ENCODE measurements around the gene TPM1. TPM values are rescaled to one million over a fixed set of nuclear protein-coding genes. Genes with fewer than 3 reads are reported as not detected.

The TPM1 gene
- total and polyA plus RNA-seq, 9 of the 15 experiments (the other 6 are each of a cell fraction or from before 2014, with no cell fraction given), result 8.1 to 53.9 (median 43.1) TPM

DNA sequence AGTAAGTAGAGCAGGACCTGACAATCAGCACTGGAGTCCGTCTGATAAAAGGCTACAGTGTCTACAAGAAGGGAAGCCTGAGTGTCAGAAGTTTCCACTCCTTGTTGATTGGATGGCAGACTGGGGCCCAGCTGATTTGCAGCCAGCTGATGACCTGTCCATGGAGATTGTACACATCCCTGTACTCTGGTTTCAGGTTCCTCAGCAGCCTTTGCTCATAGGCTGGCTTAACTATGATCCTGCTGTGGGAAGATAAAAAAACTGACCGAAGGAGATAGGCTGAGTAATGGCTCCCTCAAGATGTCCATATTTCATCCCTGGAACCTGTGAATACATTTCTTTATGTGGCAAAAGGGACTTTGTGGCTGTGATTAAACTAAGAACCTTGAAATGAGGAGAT, 67.4 kb downstream of the TPM1 start (continued):
- no peak for TF ChIP-seq ATF1 (CRISPR knock-in tag; IDR thresholded peaks at IDR 0.05)
- peak; percentile 73 for TF ChIP-seq ATF1 (tag; IDR thresholded peaks at IDR 0.05)
- no peak for TF ChIP-seq BRD4 (IDR thresholded peaks at IDR 0.05)
- TF ChIP-seq CBFB (CRISPR knock-in tag; IDR thresholded peaks at IDR 0.05), result no peak
- TF ChIP-seq SP2 (IDR thresholded peaks at IDR 0.05; ENCODE audit: extremely low read depth, low read depth, low read length, poor library complexity, severe bottlenecking), result no peak
- TF ChIP-seq, protein P1, sequence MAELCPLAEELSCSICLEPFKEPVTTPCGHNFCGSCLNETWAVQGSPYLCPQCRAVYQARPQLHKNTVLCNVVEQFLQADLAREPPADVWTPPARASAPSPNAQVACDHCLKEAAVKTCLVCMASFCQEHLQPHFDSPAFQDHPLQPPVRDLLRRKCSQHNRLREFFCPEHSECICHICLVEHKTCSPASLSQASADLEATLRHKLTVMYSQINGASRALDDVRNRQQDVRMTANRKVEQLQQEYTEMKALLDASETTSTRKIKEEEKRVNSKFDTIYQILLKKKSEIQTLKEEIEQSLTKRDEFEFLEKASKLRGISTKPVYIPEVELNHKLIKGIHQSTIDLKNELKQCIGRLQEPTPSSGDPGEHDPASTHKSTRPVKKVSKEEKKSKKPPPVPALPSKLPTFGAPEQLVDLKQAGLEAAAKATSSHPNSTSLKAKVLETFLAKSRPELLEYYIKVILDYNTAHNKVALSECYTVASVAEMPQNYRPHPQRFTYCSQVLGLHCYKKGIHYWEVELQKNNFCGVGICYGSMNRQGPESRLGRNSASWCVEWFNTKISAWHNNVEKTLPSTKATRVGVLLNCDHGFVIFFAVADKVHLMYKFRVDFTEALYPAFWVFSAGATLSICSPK (IDR thresholded peaks at IDR 0.05; ENCODE audit: borderline replicate concordance), result no peak
- no peak for TF ChIP-seq CHD1 (IDR thresholded peaks at IDR 0.05; ENCODE audit: low read length)
- TF ChIP-seq HMG20B (CRISPR knock-in tag; IDR thresholded peaks at IDR 0.05), result no peak
- no peak for TF ChIP-seq ZNF699 (CRISPR knock-in tag; IDR thresholded peaks at IDR 0.05; ENCODE audit: insufficient replicate concordance)
- TF ChIP-seq CEBPG (CRISPR knock-in tag; IDR thresholded peaks at IDR 0.05), result no peak
- no peak for TF ChIP-seq CEBPG (tag; conservative IDR thresholded peaks at IDR 0.05 in 1 of 2, IDR thresholded peaks at IDR 0.05 in 1 of 2)
- TF ChIP-seq KLF1 (tag; IDR thresholded peaks at IDR 0.05), result no peak
- TF ChIP-seq, protein P2, sequence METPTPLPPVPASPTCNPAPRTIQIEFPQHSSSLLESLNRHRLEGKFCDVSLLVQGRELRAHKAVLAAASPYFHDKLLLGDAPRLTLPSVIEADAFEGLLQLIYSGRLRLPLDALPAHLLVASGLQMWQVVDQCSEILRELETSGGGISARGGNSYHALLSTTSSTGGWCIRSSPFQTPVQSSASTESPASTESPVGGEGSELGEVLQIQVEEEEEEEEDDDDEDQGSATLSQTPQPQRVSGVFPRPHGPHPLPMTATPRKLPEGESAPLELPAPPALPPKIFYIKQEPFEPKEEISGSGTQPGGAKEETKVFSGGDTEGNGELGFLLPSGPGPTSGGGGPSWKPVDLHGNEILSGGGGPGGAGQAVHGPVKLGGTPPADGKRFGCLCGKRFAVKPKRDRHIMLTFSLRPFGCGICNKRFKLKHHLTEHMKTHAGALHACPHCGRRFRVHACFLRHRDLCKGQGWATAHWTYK (CRISPR knock-in tag; IDR thresholded peaks at IDR 0.05), result no peak
- TF ChIP-seq, protein P3, sequence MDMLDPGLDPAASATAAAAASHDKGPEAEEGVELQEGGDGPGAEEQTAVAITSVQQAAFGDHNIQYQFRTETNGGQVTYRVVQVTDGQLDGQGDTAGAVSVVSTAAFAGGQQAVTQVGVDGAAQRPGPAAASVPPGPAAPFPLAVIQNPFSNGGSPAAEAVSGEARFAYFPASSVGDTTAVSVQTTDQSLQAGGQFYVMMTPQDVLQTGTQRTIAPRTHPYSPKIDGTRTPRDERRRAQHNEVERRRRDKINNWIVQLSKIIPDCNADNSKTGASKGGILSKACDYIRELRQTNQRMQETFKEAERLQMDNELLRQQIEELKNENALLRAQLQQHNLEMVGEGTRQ (CRISPR knock-in tag; IDR thresholded peaks at IDR 0.05), result no peak
- TF ChIP-seq SMAD4 (CRISPR knock-in tag; conservative IDR thresholded peaks at IDR 0.05), result peak; percentile 84
- TF ChIP-seq COPS2 (conservative IDR thresholded peaks at IDR 0.05), result no peak
- TF ChIP-seq ZNF561 (CRISPR knock-in tag; conservative IDR thresholded peaks at IDR 0.05), result no peak
- no peak for TF ChIP-seq ZBTB7A (IDR thresholded peaks at IDR 0.05; ENCODE audit: borderline replicate concordance, control insufficient read depth, low read depth, low read length)
- no peak for TF ChIP-seq KAT2B (IDR thresholded peaks at IDR 0.05; ENCODE audit: low read depth, low read length)
- TF ChIP-seq RNF2 (IDR thresholded peaks at IDR 0.05), result peak; percentile 53; the same call in 1 of the 2 replicates
- no peak for TF ChIP-seq ZC3H11A (IDR thresholded peaks at IDR 0.05; ENCODE audit: low read depth, low read length)
- no peak for TF ChIP-seq MYC (IDR thresholded peaks at IDR 0.05; ENCODE audit: low read depth, low read length)
- TF ChIP-seq MYC (CRISPR knock-in tag; IDR thresholded peaks at IDR 0.05; ENCODE audit: borderline replicate concordance, low read depth), result no peak
- TF ChIP-seq, protein P4, sequence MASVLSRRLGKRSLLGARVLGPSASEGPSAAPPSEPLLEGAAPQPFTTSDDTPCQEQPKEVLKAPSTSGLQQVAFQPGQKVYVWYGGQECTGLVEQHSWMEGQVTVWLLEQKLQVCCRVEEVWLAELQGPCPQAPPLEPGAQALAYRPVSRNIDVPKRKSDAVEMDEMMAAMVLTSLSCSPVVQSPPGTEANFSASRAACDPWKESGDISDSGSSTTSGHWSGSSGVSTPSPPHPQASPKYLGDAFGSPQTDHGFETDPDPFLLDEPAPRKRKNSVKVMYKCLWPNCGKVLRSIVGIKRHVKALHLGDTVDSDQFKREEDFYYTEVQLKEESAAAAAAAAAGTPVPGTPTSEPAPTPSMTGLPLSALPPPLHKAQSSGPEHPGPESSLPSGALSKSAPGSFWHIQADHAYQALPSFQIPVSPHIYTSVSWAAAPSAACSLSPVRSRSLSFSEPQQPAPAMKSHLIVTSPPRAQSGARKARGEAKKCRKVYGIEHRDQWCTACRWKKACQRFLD (CRISPR knock-in tag; IDR thresholded peaks at IDR 0.05), result peak; percentile 86
- no peak for TF ChIP-seq GABPB1 (CRISPR knock-in tag; IDR thresholded peaks at IDR 0.05)
- TF ChIP-seq HMG20A (CRISPR knock-in tag; conservative IDR thresholded peaks at IDR 0.05), result no peak
- no peak for TF ChIP-seq RBFOX2 (IDR thresholded peaks at IDR 0.05; ENCODE audit: low read depth, low read length)
